Fibroblast of lung (primary cell): ENCODE measurements around the gene SALL2.

Source experiments
- CTCF ChIP-seq, 2 donors: IDR thresholded peaks in 1 of 2; conservative IDR thresholded peaks in 1 of 2; 1 replicate in 1 of 2; 2 replicates in 1 of 2; pipeline ENCODE4 v1.5.1; 2011 to 2012; ENCODE audit warnings: low read length in 2 of 2, control low read depth in 1 of 2, inconsistent platforms in 1 of 2, low read depth in 1 of 2, mild to moderate bottlenecking in 1 of 2
- EZH2 ChIP-seq: IDR thresholded peaks from 2 replicates; pipeline ENCODE4 v1.5.1; 2012; ENCODE audit warnings: low read length, control low read depth, mild to moderate bottlenecking; ENCODE audit errors: missing control alignments

- TF ChIP-seq CTCF (conservative IDR thresholded peaks at IDR 0.05 in 1 of 2, IDR thresholded peaks at IDR 0.05 in 1 of 2; ENCODE audit: low read depth in 1 of 2, low read length in 2 of 2) (no peak), EZH2 (no peak)
Measured at GRCh38 chr14:21525571-21525961, 580 bp downstream of the SALL2 start.
